ENCODE data around the gene CCDC175. TPM values are rescaled to one million over a fixed set of nuclear protein-coding genes. Genes with fewer than 3 reads are reported as not detected.

CCDC175 gene
- total and polyA plus RNA-seq, 2 donors (not counting 3 experiments of a cell fraction or from before 2014, with no cell fraction given) = not detected

DNA sequence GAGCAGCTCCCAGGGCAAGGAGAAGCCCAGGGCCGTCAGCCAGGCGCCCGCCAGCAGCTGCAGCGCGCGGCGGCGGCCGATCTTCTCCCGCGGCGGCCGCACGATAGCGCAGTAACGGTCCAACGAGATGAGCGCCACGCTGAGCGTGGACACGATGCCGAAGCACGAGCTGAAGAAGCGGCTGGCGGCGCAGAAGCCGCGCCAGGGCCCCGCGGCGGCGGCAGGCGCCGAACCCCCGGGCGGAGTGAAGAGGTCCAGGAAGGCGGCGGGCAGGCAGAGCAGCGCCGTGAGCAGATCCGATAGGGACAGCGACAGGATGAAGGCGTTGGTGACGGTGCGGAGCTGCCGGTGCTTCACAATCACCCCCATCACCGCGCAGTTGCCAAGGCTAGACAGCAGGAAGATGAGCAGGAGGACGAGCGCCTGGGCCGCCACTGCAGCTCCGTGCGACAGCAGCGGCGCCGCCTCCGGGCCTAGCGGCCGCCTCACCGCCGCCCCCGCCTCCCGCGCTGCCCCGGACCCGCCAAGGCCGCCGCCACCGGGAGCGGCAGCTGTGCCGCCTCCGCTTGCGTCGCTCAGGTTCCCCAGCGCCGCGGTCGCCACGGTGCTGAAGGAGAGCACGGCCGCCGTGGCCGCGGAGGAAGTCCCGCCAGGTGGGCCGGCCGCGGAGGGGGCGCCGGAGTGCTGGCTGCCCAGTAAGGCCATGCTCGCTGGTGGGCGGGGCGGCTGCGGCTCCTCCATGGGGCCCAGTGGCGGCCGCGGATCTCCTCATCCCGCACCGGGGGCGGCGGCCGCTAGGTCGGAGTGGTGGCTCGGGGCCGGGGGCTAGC is 111.9 kb downstream of the CCDC175 start:
- peak overlapping the region; percentile 42 for H3K9ac ChIP-seq (replicated peaks; ENCODE audit: extremely low read depth, insufficient read depth, low read length)

DNA sequence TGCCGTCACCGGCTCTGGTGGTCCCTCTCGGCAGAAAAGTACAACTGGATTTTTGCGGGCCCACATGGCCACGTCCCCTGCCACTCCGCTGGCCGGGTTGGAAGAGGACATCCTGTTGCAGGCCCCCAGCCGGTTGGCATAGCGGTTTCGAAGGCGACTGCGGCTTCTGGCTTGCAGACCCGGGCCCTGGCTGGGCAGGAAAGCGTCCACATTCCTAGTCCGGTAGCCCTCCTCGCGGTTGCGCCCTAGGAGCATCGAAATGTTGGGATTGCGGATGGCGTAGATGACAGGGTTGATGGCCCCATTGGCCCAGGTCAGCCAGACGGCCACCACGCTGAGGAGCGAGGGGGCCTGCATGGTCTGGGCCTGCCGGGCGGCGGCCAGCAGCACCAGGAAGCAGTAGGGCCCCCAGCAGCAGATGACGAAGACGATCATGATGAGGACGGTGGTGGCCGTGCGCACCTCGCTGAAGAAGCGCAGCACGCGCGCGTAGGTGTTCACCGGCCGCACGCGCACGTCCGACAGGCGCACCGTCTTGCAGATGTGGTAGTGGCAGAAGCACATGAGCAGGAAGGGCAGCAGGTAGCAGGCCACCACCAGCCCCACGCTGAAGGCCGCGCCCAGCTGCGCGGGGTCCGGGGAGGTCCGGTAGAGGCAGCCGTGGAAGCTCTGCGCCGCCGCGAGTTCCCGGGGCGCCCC is 112.7 kb downstream of the CCDC175 start:
- Histone ChIP-seq H3K9ac (replicated peaks; ENCODE audit: extremely low read depth, insufficient read depth, low read length) (peak overlapping the region; percentile 42), H3K27ac (ENCODE audit: insufficient read depth, low read depth, low read length) (no peak overlapping the region), H3K9me3 (replicated peaks; ENCODE audit: control insufficient read depth, insufficient read depth, low read length) (no peaks in the 10 kb centered on the region), H3K79me2 (ENCODE audit: control insufficient read depth, insufficient read depth, low read length) (no peaks in the 10 kb centered on the region), H3K4me1 (ENCODE audit: control insufficient read depth, extremely low read depth, insufficient read depth, low read length) (peaks cover 5% of the 10 kb centered on the region), H4K20me1 (replicated peaks; ENCODE audit: control insufficient read depth, extremely low read depth, insufficient read depth, low read length) (no peaks in the 10 kb centered on the region), H3K36me3 (ENCODE audit: control insufficient read depth in 2 of 2, extremely low read depth in 1 of 2, insufficient read depth in 2 of 2, low read length in 2 of 2) (no peaks in the 10 kb centered on the region), H3K9me1 (replicated peaks; ENCODE audit: control insufficient read depth, extremely low read depth, insufficient read depth, low read length) (no peaks in the 10 kb centered on the region), H3K4me2 (ENCODE audit: insufficient read depth, low read length) (peak overlapping the region; percentile 53), H3K27me3 (ENCODE audit: control insufficient read depth in 2 of 2, insufficient read depth in 2 of 2, low read length in 2 of 2) (no peaks in the 10 kb centered on the region), H2AFZ (ENCODE audit: low read depth, low read length) (peak overlapping the region; percentile 95), H3K4me3 (replicated peaks in 1 of 3; ENCODE audit: insufficient read depth in 1 of 3, low read depth in 1 of 3, low read length in 3 of 3) (peak overlapping the region; percentile 18 to 48 (median 29))
- dilution Hi-C loops (cut with MboI; ENCODE audit: extremely low pct_ligation_motif_present, low sequenced_read_pairs) (no loop called here), intact Hi-C loops (cut with micrococcal nuclease) (no loop called here)
- no peak for DNase-seq (ENCODE audit: low read depth, low spot score)
- no TSS peak for BruUV-seq (replicated peaks)
- FAIRE-seq = no peak
- ChIA-PET POLR2A (no interaction called here), CTCF (interaction anchor here (1.2 to 2.0 kb wide), 3 partner anchors 20 to 331 kb away, joined by 4 to 18 read pairs (median 9); partner anchors contain the start of genes JKAMP and L3HYPDH)
- no peak for TF ChIP-seq EZH2 (IDR thresholded peaks at IDR 0.05; ENCODE audit: borderline replicate concordance, low read depth, low read length, severe bottlenecking)

More for the DNA sequence above, 111.9 kb downstream of the CCDC175 start:
- H3K9me1 ChIP-seq (replicated peaks; ENCODE audit: control insufficient read depth, extremely low read depth, insufficient read depth, low read length) = no peaks in the 10 kb centered on the region
- peak overlapping the region; percentile 53 for H3K4me2 ChIP-seq (ENCODE audit: insufficient read depth, low read length)
- dilution Hi-C loops (cut with MboI; ENCODE audit: extremely low pct_ligation_motif_present, low sequenced_read_pairs) = no loop called here
- H4K20me1 ChIP-seq (replicated peaks; ENCODE audit: control insufficient read depth, extremely low read depth, insufficient read depth, low read length) = no peaks in the 10 kb centered on the region
- TF ChIP-seq EZH2 (IDR thresholded peaks at IDR 0.05; ENCODE audit: borderline replicate concordance, low read depth, low read length, severe bottlenecking) (no peak), POLR2AphosphoS5 (IDR thresholded peaks at IDR 0.05; ENCODE audit: insufficient read depth, low read depth, low read length) (peak; percentile 25)
- H3K79me2 ChIP-seq (ENCODE audit: control insufficient read depth, insufficient read depth, low read length) = no peaks in the 10 kb centered on the region
- DNase-seq (ENCODE audit: low read depth, low spot score) (peak; percentile 59), FAIRE-seq (peak; percentile 81)
- no peaks in the 10 kb centered on the region for H3K27me3 ChIP-seq (ENCODE audit: control insufficient read depth in 2 of 2, insufficient read depth in 2 of 2, low read length in 2 of 2)
- peak overlapping the region; percentile 95 for H2AFZ ChIP-seq (ENCODE audit: low read depth, low read length)
- POLR2A ChIA-PET = no interaction called here
- peak overlapping the region; percentile 18 to 48 (median 29) for H3K4me3 ChIP-seq (replicated peaks in 1 of 3; ENCODE audit: insufficient read depth in 1 of 3, low read depth in 1 of 3, low read length in 3 of 3)
- no peaks in the 10 kb centered on the region for H3K36me3 ChIP-seq (ENCODE audit: control insufficient read depth in 2 of 2, extremely low read depth in 1 of 2, insufficient read depth in 2 of 2, low read length in 2 of 2)
- intact Hi-C loops (cut with micrococcal nuclease) = loop anchor here (1.0 kb wide), 1 partner anchor 18 kb away; no protein-coding TSS in a partner anchor
- peaks cover 5% of the 10 kb centered on the region for H3K4me1 ChIP-seq (ENCODE audit: control insufficient read depth, extremely low read depth, insufficient read depth, low read length)
- no peak overlapping the region for H3K27ac ChIP-seq (ENCODE audit: insufficient read depth, low read depth, low read length)
- H3K9me3 ChIP-seq (replicated peaks; ENCODE audit: control insufficient read depth, insufficient read depth, low read length) = no peaks in the 10 kb centered on the region
- no TSS peak for BruUV-seq (replicated peaks)
- CTCF ChIA-PET = interaction anchor here (1.5 to 2.0 kb wide), 2 partner anchors 19 to 20 kb away, joined by 9 to 18 read pairs; partner anchors contain the start of genes JKAMP and L3HYPDH

Data from endothelial cell of umbilical vein (primary cell).